OCI-LY3 (cell line): Measurements from ENCODE around the gene PDPN.

Experiments used
- H2AFZ ChIP-seq: fragments of 200-600, 300-600 bp; shearing (Covaris generic); 2 replicates; pipeline ENCODE4 v1.6.0; 2014; ENCODE audit warnings: antibody characterized with exemption, low read depth, low read length
- H3K27ac ChIP-seq: fragments of 200-600, 300-600 bp; sonication (generic); 2 replicates; pipeline ENCODE4 v1.5.1; 2014; ENCODE audit warnings: mild to moderate bottlenecking, low read length, moderate library complexity, mixed read lengths
- H3K27me3 ChIP-seq: fragments of 200-600, 300-600 bp; sonication (generic); 2 replicates; pipeline ENCODE4 v1.6.1; 2014; ENCODE audit warnings: low read depth, low read length, mixed read lengths
- H3K36me3 ChIP-seq: fragments of 200-600, 300-600 bp; sonication (generic); replicated peaks from 2 replicates; pipeline ENCODE3; 2014; ENCODE audit warnings: low read depth, low read length, mixed read lengths
- H3K4me1 ChIP-seq: fragments of 300-600, 200-600 bp; sonication (generic); 2 replicates; pipeline ENCODE4 v1.6.1; 2014; ENCODE audit warnings: low read length, mixed read lengths
- H3K4me2 ChIP-seq: fragments of 200-600, 300-600 bp; sonication (generic); 2 replicates; pipeline ENCODE4 v1.6.1; 2014; ENCODE audit warnings: low read length, mixed read lengths
- H3K4me3 ChIP-seq: fragments of 300-600, 200-600 bp; sonication (generic); 2 replicates; pipeline ENCODE4 v1.5.1; 2014; ENCODE audit warnings: antibody characterized with exemption, mild to moderate bottlenecking, low read length, moderate library complexity
- H3K79me2 ChIP-seq: fragments of 300-600, 200-600 bp; shearing (Covaris generic); 2 replicates; pipeline ENCODE4 v1.6.1; 2014; ENCODE audit warnings: mild to moderate bottlenecking, low read length, mixed read lengths
- H3K9ac ChIP-seq: fragments of 300-600, 200-600 bp; shearing (Covaris generic); 2 replicates; pipeline ENCODE4 v1.6.0; 2014; ENCODE audit warnings: mild to moderate bottlenecking, low read length, moderate library complexity
- H3K9me3 ChIP-seq: fragments of 200-600, 300-600 bp; shearing (Covaris generic); 2 replicates; pipeline ENCODE4 v1.6.1; 2014; ENCODE audit warnings: low read length, mixed read lengths; ENCODE audit not compliant: insufficient read depth
- H4K20me1 ChIP-seq: fragments of 200-600, 300-600 bp; sonication (generic); 2 replicates; pipeline ENCODE4 v1.6.1; 2016; ENCODE audit warnings: low read length, mixed read lengths; ENCODE audit not compliant: insufficient read depth
- EZH2phosphoT487 ChIP-seq: fragments of 200-600 bp; shearing (Covaris generic); IDR thresholded peaks from 2 replicates; pipeline ENCODE4 v1.6.1; 2018; ENCODE audit warnings: antibody characterized with exemption, mixed run types, low read depth
- TF ChIP-seq, protein P1 (sequence below): fragments of 200-600, 300-600 bp; sonication (generic); IDR thresholded peaks from 2 replicates; pipeline ENCODE4 v1.5.1; 2014; ENCODE audit warnings: antibody characterized with exemption, low read length, low read depth

The PDPN gene

DNA sequence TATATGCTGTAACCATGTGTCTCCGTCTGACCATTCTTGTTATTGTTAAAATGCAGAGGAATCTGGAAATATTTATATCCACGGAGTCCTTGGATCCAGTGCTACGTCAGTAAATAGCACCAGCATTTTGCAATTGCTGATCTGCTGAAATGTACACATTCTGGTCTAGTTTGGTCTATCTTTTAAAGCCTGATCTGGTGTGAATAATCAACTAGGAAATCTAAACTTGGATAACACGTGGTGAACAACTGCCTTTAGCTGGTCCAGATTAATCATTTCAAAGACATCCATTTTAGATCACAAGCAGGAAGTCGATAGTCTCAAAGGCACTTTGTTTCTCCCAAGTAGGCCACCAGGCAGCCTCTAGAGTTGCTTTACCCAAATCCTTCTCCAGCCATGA lies 32.6 kb downstream of the PDPN start:
- Histone ChIP-seq H3K36me3 (no peaks in the 10 kb centered on the region), H3K4me3 (no peak overlapping the region), H3K9ac (no peak overlapping the region), H3K27ac (no peak overlapping the region), H4K20me1 (no peaks in the 10 kb centered on the region), H3K9me3 (no peaks in the 10 kb centered on the region), H2AFZ (no peak overlapping the region), H3K4me1 (no peaks in the 10 kb centered on the region), H3K4me2 (no peak overlapping the region), H3K79me2 (no peaks in the 10 kb centered on the region), H3K27me3 (no peaks in the 10 kb centered on the region)
- TF ChIP-seq EZH2phosphoT487, result no peak
- TF ChIP-seq, protein P1, sequence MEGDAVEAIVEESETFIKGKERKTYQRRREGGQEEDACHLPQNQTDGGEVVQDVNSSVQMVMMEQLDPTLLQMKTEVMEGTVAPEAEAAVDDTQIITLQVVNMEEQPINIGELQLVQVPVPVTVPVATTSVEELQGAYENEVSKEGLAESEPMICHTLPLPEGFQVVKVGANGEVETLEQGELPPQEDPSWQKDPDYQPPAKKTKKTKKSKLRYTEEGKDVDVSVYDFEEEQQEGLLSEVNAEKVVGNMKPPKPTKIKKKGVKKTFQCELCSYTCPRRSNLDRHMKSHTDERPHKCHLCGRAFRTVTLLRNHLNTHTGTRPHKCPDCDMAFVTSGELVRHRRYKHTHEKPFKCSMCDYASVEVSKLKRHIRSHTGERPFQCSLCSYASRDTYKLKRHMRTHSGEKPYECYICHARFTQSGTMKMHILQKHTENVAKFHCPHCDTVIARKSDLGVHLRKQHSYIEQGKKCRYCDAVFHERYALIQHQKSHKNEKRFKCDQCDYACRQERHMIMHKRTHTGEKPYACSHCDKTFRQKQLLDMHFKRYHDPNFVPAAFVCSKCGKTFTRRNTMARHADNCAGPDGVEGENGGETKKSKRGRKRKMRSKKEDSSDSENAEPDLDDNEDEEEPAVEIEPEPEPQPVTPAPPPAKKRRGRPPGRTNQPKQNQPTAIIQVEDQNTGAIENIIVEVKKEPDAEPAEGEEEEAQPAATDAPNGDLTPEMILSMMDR, result no peak

DNA sequence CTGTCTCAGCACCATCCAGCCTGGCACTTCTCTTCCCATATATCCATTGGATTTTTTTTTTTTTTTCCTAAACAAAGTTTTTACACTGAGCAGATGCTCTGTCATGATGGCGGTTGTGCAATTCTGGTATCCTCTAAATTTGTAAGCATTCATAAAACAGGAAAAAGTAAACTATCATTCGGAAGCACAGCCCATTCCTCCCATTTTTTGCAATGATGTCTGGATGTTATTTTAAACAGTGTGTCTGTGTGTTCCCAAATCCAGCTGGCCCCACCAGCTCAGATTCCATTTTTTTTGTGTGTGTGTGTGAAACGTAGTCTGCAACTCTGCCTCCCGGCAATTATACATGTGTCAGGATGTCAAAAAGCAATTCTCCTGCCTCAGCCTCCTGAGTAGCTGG lies 33.5 kb downstream of the PDPN start:
- Histone ChIP-seq H3K27ac (no peak overlapping the region), H2AFZ (no peak overlapping the region), H3K4me3 (no peak overlapping the region), H3K27me3 (no peaks in the 10 kb centered on the region), H3K79me2 (no peaks in the 10 kb centered on the region), H4K20me1 (no peaks in the 10 kb centered on the region), H3K36me3 (no peaks in the 10 kb centered on the region), H3K4me2 (no peak overlapping the region), H3K9ac (no peak overlapping the region), H3K9me3 (no peaks in the 10 kb centered on the region), H3K4me1 (no peaks in the 10 kb centered on the region)
- no peak for TF ChIP-seq EZH2phosphoT487
- TF ChIP-seq, protein P1, result no peak

DNA sequence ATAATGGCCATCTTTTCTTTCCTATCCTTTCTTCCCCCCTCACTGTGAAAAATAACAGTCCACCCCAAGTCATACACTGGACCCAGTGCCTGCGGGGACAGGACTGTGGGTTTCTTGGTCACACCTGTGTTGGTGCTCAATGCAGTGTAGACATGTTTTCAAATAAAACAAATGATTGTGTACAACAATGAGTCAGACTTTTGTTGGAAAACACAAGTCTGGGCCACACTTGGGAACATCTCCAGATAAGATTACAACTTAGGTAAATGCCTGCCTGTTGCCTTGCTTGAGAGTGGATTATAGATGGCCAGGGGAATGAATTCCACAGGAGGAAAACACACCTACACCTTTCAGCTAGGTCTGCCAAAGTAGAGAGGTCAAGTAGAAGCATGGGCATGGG lies 34.1 kb downstream of the PDPN start:
- Histone ChIP-seq H3K4me1 (no peaks in the 10 kb centered on the region), H3K9me3 (no peaks in the 10 kb centered on the region), H3K27ac (no peak overlapping the region)

DNA sequence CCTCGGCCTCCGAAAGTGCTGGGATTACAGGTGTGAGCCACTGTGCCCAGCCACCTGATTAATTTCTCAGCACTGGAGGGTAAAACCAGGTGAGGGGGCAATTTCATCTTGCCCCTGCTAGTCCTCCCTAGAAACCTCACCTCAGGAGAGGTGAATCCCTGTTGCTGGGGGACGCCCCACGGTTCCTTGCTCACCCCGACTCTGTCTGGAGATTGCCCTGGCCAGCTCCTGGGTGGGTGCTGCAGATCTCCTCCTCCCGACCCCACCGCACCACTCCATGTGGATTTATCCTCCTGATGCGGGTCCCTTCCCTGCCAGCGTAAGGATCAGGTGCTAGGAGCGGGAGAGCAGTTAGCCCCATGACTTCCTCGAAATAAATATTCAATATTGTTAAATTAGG lies 34.9 kb downstream of the PDPN start:
- no peaks in the 10 kb centered on the region for H4K20me1 ChIP-seq

More for the DNA sequence above, 34.1 kb downstream of the PDPN start:
- H3K36me3 ChIP-seq, result no peaks in the 10 kb centered on the region
- TF ChIP-seq EZH2phosphoT487, result no peak
- no peak overlapping the region for H3K9ac ChIP-seq
- no peaks in the 10 kb centered on the region for H4K20me1 ChIP-seq
- H3K4me2 ChIP-seq, result no peak overlapping the region
- H3K4me3 ChIP-seq, result no peak overlapping the region
- H3K79me2 ChIP-seq, result no peaks in the 10 kb centered on the region
- H3K27me3 ChIP-seq, result no peaks in the 10 kb centered on the region
- no peak overlapping the region for H2AFZ ChIP-seq

More for the DNA sequence above, 34.9 kb downstream of the PDPN start:
- Histone ChIP-seq H3K4me2 (no peak overlapping the region), H3K27me3 (no peaks in the 10 kb centered on the region), H3K27ac (no peak overlapping the region), H3K9me3 (no peaks in the 10 kb centered on the region), H2AFZ (no peak overlapping the region), H3K36me3 (no peaks in the 10 kb centered on the region), H3K79me2 (no peaks in the 10 kb centered on the region), H3K9ac (no peak overlapping the region), H3K4me3 (no peak overlapping the region), H3K4me1 (no peaks in the 10 kb centered on the region)
- TF ChIP-seq, protein P1, result no peak
- TF ChIP-seq EZH2phosphoT487, result no peak
